Thyroid gland (tissue), 4 donors: ENCODE results near the gene FAM136A.

Experiments
- CTCF ChIP-seq, 6 experiments: fragments of 200-600 bp in 3 of 6; fragments of 450-650 bp in 3 of 6; sonication (generic) in 3 of 6; IDR thresholded peaks; one replicate each; pipeline ENCODE4 v1.5.1; 2016 to 2019; ENCODE audit warnings: antibody characterized with exemption in 6 of 6, mild to moderate bottlenecking in 2 of 6, inconsistent platforms in 1 of 6, moderate library complexity in 1 of 6
- POLR2A ChIP-seq, 2 donors: fragments of 450-650 bp; IDR thresholded peaks; one replicate each; pipeline ENCODE4 v1.6.1; 2017; ENCODE audit warnings: antibody characterized with exemption in 2 of 2, mild to moderate bottlenecking in 2 of 2, moderate library complexity in 1 of 2

GRCh38 chr2:70280242-70280798 is 21.5 kb downstream of the FAM136A start:
- TF ChIP-seq CTCF (IDR thresholded peaks at IDR 0.05) (no peak), POLR2A (IDR thresholded peaks at IDR 0.05) (no peak)
